ENCODE data around the gene LYPD6. TPM values are rescaled to one million over a fixed set of nuclear protein-coding genes. Genes with fewer than 3 reads are reported as not detected.

Gene LYPD6
- total and polyA plus RNA-seq, 5 donors: 0.28 to 0.57 (median 0.48) TPM

GRCh38 chr2:149409506-149409905 is 79.1 kb downstream of the LYPD6 start:
- WGBS: 85% methylated on average over 3 of the region's 3 CpGs
- H3K4me3 ChIP-seq (ENCODE audit: low read length): no peak overlapping the region
- DNase-seq (no peak), ATAC-seq (no peak)
- intact Hi-C loops (cut with DNase I): no loop called here
- H3K4me1 ChIP-seq (ENCODE audit: control insufficient read depth, insufficient read depth, low read length): no peaks in the 10 kb centered on the region
- no peaks in the 10 kb centered on the region for H3K9me3 ChIP-seq (ENCODE audit: control insufficient read depth, low read length)
- no peaks in the 10 kb centered on the region for H3K27me3 ChIP-seq (ENCODE audit: control insufficient read depth, insufficient read depth)
- H3K27ac ChIP-seq (ENCODE audit: low read length): no peak overlapping the region

GRCh38 chr2:149410701-149411484 is 80.5 kb downstream of the LYPD6 start:
- Histone ChIP-seq H3K27ac (ENCODE audit: low read length) (no peak overlapping the region), H3K4me1 (ENCODE audit: control insufficient read depth, insufficient read depth, low read length) (no peaks in the 10 kb centered on the region), H3K9me3 (ENCODE audit: control insufficient read depth, low read length) (no peaks in the 10 kb centered on the region), H3K4me3 (ENCODE audit: low read length) (no peak overlapping the region), H3K27me3 (ENCODE audit: control insufficient read depth, insufficient read depth) (no peaks in the 10 kb centered on the region)
- ATAC-seq: no peak
- WGBS: 87% methylated on average over 6 of the region's 6 CpGs
- intact Hi-C loops (cut with DNase I): no loop called here
- DNase-seq: no peak

- intact Hi-C loops (cut with DNase I): no loop called here
- WGBS: 90% methylated on average over 2 of the region's 2 CpGs
Observed at GRCh38 chr2:149413487-149413886, 83.1 kb downstream of the LYPD6 start.

GRCh38 chr2:149415086-149415485 is 84.7 kb downstream of the LYPD6 start:
- DNase-seq: no peak
- intact Hi-C loops (cut with DNase I): no loop called here

More at GRCh38 chr2:149413487-149413886, 83.1 kb downstream of the LYPD6 start:
- ATAC-seq (no peak), DNase-seq (no peak)
- H3K27me3 ChIP-seq (ENCODE audit: control insufficient read depth, insufficient read depth): no peaks in the 10 kb centered on the region
- no peak overlapping the region for H3K27ac ChIP-seq (ENCODE audit: low read length)
- H3K4me3 ChIP-seq (ENCODE audit: low read length): no peak overlapping the region
- no peaks in the 10 kb centered on the region for H3K4me1 ChIP-seq (ENCODE audit: control insufficient read depth, insufficient read depth, low read length)
- no peaks in the 10 kb centered on the region for H3K9me3 ChIP-seq (ENCODE audit: control insufficient read depth, low read length)

GRCh38 chr2:149418065-149418464 is 87.7 kb downstream of the LYPD6 start:
- ATAC-seq: no peak
- Histone ChIP-seq H3K4me3 (ENCODE audit: low read length) (no peak overlapping the region), H3K27me3 (ENCODE audit: control insufficient read depth, insufficient read depth) (no peaks in the 10 kb centered on the region), H3K27ac (ENCODE audit: low read length) (no peak overlapping the region), H3K9me3 (ENCODE audit: control insufficient read depth, low read length) (no peaks in the 10 kb centered on the region), H3K4me1 (ENCODE audit: control insufficient read depth, insufficient read depth, low read length) (no peaks in the 10 kb centered on the region)
- WGBS: 73% methylated on average over 5 of the region's 5 CpGs
- intact Hi-C loops (cut with DNase I): no loop called here
- DNase-seq: no peak

More at GRCh38 chr2:149415086-149415485, 84.7 kb downstream of the LYPD6 start:
- WGBS: 40% methylated on average over 1 of the region's 1 CpG
- Histone ChIP-seq H3K4me3 (ENCODE audit: low read length) (no peak overlapping the region), H3K9me3 (ENCODE audit: control insufficient read depth, low read length) (no peaks in the 10 kb centered on the region), H3K27ac (ENCODE audit: low read length) (no peak overlapping the region), H3K4me1 (ENCODE audit: control insufficient read depth, insufficient read depth, low read length) (no peaks in the 10 kb centered on the region), H3K27me3 (ENCODE audit: control insufficient read depth, insufficient read depth) (no peaks in the 10 kb centered on the region)
- no peak for ATAC-seq

GRCh38 chr2:149420053-149420963 is 89.9 kb downstream of the LYPD6 start:
- intact Hi-C loops (cut with DNase I): no loop called here
- ATAC-seq: no peak
- no peaks in the 10 kb centered on the region for H3K9me3 ChIP-seq (ENCODE audit: control insufficient read depth, low read length)
- H3K4me1 ChIP-seq (ENCODE audit: control insufficient read depth, insufficient read depth, low read length): no peaks in the 10 kb centered on the region
- WGBS: 82% methylated on average over 13 of the region's 13 CpGs
- H3K27me3 ChIP-seq (ENCODE audit: control insufficient read depth, insufficient read depth): no peaks in the 10 kb centered on the region
- H3K4me3 ChIP-seq (ENCODE audit: low read length): no peak overlapping the region
- DNase-seq: no peak
- no peak overlapping the region for H3K27ac ChIP-seq (ENCODE audit: low read length)

- WGBS: 76% methylated on average over 4 of the region's 4 CpGs
- H3K4me1 ChIP-seq (ENCODE audit: control insufficient read depth, insufficient read depth, low read length): no peaks in the 10 kb centered on the region
- no peak overlapping the region for H3K27ac ChIP-seq (ENCODE audit: low read length)
- ATAC-seq: no peak
- DNase-seq: no peak
- no peaks in the 10 kb centered on the region for H3K9me3 ChIP-seq (ENCODE audit: control insufficient read depth, low read length)
- intact Hi-C loops (cut with DNase I): no loop called here
- no peaks in the 10 kb centered on the region for H3K27me3 ChIP-seq (ENCODE audit: control insufficient read depth, insufficient read depth)
- no peak overlapping the region for H3K4me3 ChIP-seq (ENCODE audit: low read length)
Observed at GRCh38 chr2:149421791-149422190, 91.4 kb downstream of the LYPD6 start.

GRCh38 chr2:149422337-149422990 is 92.1 kb downstream of the LYPD6 start:
- Histone ChIP-seq H3K27ac (ENCODE audit: low read length) (no peak overlapping the region), H3K9me3 (ENCODE audit: control insufficient read depth, low read length) (no peaks in the 10 kb centered on the region), H3K27me3 (ENCODE audit: control insufficient read depth, insufficient read depth) (no peaks in the 10 kb centered on the region), H3K4me3 (ENCODE audit: low read length) (no peak overlapping the region), H3K4me1 (ENCODE audit: control insufficient read depth, insufficient read depth, low read length) (no peaks in the 10 kb centered on the region)
- intact Hi-C loops (cut with DNase I): no loop called here
- WGBS: 58% methylated on average over 2 of the region's 2 CpGs
- DNase-seq: no peak
- ATAC-seq: no peak

GRCh38 chr2:149422991-149423338 is 92.6 kb downstream of the LYPD6 start:
- H3K9me3 ChIP-seq (ENCODE audit: control insufficient read depth, low read length): no peaks in the 10 kb centered on the region
- no peaks in the 10 kb centered on the region for H3K27me3 ChIP-seq (ENCODE audit: control insufficient read depth, insufficient read depth)
- ATAC-seq (no peak), DNase-seq (no peak)
- intact Hi-C loops (cut with DNase I): no loop called here
- H3K27ac ChIP-seq (ENCODE audit: low read length): no peak overlapping the region
- H3K4me3 ChIP-seq (ENCODE audit: low read length): no peak overlapping the region
- H3K4me1 ChIP-seq (ENCODE audit: control insufficient read depth, insufficient read depth, low read length): no peaks in the 10 kb centered on the region

GRCh38 chr2:149423630-149424029 is 93.2 kb downstream of the LYPD6 start:
- ATAC-seq (no peak), DNase-seq (no peak)
- Histone ChIP-seq H3K9me3 (ENCODE audit: control insufficient read depth, low read length) (no peaks in the 10 kb centered on the region), H3K4me1 (ENCODE audit: control insufficient read depth, insufficient read depth, low read length) (no peaks in the 10 kb centered on the region), H3K4me3 (ENCODE audit: low read length) (no peak overlapping the region), H3K27me3 (ENCODE audit: control insufficient read depth, insufficient read depth) (no peaks in the 10 kb centered on the region), H3K27ac (ENCODE audit: low read length) (no peak overlapping the region)
- 93% methylated on average over 4 of the region's 4 CpGs for WGBS
- intact Hi-C loops (cut with DNase I): no loop called here

GRCh38 chr2:149427387-149427786 is 97.0 kb downstream of the LYPD6 start:
- 95% methylated on average over 3 of the region's 3 CpGs for WGBS
- Histone ChIP-seq H3K9me3 (ENCODE audit: control insufficient read depth, low read length) (no peaks in the 10 kb centered on the region), H3K4me1 (ENCODE audit: control insufficient read depth, insufficient read depth, low read length) (no peaks in the 10 kb centered on the region), H3K4me3 (ENCODE audit: low read length) (no peak overlapping the region), H3K27ac (ENCODE audit: low read length) (no peak overlapping the region), H3K27me3 (ENCODE audit: control insufficient read depth, insufficient read depth) (no peaks in the 10 kb centered on the region)
- DNase-seq: no peak
- intact Hi-C loops (cut with DNase I): no loop called here
- ATAC-seq: no peak
